HG03432 (cell line): ENCODE data around the gene ZNF573.
"Not testable (repeated sequence)": the region's sequence is repeated elsewhere in the genome, so short reads cannot be mapped to it uniquely, and the experiment has no call there.

Experiments used
- ATAC-seq: cut with Tn5 transposase; IDR thresholded peaks from one replicate; pipeline ENCODE4 v1.9.1; 2021; ENCODE audit warnings: mild to moderate bottlenecking, moderate library complexity; ENCODE audit not compliant: unreplicated experiment

The ZNF573 gene

DNA sequence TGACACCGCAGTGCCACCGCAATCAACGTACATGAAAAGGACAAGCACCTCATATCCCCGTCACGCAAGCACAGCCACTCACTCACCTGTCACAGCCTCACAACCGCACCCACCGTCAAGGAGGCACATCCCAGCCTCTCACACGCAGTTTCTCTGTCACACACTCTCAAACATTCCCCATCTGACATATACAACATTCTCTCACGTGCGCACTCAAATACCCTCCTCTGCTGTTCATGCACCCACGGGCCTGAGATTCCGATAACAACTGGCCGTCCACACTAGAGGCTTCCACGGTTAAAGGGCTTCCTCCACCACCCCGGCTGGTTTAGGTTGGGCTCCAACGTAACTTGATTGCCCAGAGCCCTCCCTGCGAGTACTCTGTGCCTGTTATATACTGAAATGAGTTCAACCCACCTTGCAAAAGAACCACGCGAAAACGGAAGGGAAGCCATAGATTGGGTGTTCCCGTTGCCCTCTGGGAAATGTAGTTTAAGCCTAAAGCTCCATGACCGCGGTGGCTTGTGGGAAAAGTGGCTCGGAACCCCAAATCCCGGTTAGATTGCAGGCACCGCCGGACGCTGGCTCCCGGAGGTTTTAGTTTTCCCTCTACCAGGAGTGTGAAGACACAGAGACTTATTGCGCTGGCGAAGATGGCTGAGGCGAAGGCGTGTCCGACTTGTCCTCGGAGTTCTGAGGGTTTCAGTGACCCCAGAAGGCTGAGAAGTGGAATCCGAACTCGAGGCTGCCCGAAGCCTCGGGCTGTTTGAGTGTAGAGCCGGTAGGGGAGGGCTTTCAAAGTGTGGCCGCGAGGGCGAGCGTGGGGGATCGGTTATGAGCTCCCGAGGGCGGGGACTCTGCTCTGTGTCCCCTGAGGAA lies at the start of gene ZNF573:
Gene ZNF573 (minus strand): TSS at position 460 of the 879 bp plus-strand sequence. CDS start 5,857 bp downstream, outside the sequence.
- ATAC-seq = peak; percentile 85

- ATAC-seq = no peak
These were observed 38.0 kb upstream of the ZNF573 start for GRCh38 chr19:37817180-37817981.

GRCh38 chr19:37815611-37816010 lies 36.2 kb upstream of the ZNF573 start:
- not testable (repeated sequence) for ATAC-seq

GRCh38 chr19:37813340-37813739 lies 34.0 kb upstream of the ZNF573 start:
- no peak for ATAC-seq

- no peak for ATAC-seq
These were observed 30.0 kb upstream of the ZNF573 start for GRCh38 chr19:37809366-37809765.

- ATAC-seq = no peak
These were observed 24.0 kb upstream of the ZNF573 start for GRCh38 chr19:37803249-37803840.

DNA sequence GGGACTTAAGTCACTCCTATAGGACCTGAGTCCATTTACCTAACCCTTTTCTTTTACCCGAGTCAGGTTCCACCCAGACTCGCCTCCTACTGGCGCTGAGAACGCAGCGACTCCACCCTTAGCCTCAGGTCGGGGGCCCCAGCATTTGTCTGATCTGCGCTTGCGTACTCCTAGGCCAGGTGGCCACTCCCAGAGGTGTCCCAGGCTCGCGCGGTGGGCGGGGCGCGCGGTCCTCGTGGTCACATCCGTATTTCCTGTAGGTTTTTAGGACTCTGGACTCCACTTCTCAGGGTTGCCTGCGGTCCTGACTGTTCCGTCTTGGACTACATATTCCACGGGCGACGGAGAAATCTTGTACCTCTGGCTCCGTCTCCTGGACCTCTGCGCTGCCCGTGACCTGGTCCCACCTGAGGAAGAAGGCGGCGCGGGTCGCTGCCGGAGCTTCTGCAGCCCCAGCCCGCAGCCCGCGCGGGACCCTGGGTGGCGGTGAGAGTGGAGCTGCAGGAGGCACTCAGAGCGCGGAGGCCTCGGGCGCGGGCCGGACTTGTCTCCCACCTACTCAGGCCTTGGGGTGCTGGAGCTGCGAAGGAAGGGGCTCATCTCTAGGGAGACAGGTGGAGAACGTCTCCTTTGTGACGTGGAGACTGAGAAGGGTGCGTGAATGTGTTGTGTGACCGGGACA lies 11.0 kb upstream of the ZNF573 start:
- ATAC-seq = no peak

DNA sequence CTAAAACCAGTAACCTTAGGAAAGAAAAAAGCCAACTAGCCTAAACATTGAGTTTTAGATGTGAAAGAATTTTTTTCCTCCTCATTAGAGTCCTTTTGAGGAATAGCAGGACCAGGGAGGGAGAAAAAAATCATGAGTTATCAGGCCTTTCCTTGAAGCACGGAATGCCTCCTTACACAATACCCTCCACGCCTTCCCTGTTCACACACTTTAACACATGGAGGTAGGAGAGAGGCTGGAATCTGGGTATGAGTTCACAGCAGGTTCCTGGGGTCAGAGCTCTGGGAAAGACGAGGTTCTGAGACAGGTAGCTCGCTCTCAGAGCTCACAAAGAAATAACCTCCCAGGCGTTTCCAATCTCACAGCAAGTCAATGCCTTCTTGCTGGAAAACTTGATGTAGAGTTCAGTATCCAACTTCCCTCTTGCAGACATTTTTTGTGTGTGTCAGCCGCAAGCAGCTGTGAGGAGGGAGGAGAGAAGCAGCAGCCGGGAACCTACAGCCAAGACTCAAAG lies 716 bp downstream of the ZNF573 start:
- no peak for ATAC-seq

GRCh38 chr19:37770985-37771384 lies 8.4 kb downstream of the ZNF573 start:
- no peak for ATAC-seq

GRCh38 chr19:37763488-37763887 lies 15.9 kb downstream of the ZNF573 start:
- ATAC-seq = no peak

DNA sequence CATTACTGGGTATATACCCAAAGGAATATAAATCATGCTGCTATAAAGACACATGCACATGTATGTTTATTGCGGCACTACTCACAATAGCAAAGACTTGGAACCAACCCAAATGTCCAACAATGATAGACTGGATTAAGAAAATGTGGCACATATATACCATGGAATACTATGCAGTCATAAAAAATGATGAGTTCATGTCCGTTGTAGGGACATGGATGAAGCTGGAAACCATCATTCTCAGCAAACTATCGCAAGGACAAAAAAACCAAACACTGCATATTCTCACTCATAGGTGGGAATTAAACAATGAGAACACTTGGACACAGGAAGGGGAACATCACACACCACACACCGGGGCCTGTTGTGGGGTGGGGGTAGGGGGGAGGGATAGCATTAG lies 21.7 kb downstream of the ZNF573 start:
- not testable (repeated sequence) for ATAC-seq

- no peak for ATAC-seq
These were observed 41.0 kb downstream of the ZNF573 start for GRCh38 chr19:37738371-37738770.

DNA sequence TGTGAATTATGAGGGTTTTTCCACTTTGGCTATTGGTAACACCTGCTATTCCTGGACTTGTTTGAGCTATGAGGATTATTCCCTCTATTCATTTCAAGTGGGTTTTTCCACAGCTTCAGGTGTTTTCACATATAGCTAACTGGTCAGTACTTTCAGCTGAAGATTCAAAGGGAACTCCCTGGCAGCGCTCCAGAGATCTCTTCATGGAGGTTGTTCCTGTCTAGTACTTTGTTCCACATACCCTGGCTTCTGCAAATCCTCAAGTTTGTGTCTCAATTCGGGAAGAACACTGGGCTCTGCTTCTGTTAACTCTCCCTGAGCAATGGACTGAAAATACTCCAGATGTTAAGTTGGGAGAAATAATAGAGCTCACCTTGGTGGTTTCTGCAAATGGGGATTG lies 54.2 kb downstream of the ZNF573 start:
- ATAC-seq = no peak

GRCh38 chr19:37719927-37720265 lies 59.5 kb downstream of the ZNF573 start:
- ATAC-seq = no peak

DNA sequence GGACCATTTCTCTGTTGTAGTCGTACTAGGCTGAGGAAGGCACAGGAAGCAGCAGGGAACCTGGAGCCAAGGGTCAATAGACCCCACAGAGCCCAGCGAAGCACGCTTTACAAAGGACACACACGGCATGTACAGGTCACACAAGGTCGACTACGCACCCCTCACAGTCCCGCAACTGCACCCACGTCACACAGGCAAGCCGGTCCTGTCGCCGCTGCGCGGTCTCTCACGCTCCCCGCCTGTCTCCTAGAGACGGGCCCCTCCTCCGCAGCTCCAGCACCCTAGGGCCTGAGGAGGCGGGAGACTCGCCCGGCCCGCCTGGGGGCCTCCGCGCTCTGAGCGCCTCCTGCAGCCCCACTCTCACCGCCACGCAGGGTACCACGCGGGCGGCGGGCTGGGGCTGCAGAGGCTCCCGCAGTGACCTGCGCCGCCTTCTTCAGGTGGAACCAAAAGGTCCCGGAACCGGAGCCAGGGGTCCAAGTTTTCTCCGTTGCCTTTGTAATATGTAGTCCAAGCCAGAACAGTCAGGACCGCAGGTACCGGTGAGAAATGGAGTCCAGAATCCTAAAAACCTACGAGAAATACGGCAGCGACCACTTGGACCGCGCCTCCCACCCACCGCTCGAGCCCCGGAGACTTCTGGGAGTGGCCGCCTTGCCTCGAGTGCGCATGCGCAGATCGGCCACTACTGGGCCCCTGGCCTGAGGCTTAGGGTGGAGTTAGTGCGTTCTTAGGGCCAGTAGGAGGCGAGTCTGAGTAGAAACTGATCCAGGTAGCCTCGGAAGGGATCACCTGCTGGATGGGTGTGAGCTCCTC lies 60.1 kb downstream of the ZNF573 start, which contains the start of gene ZNF607:
Gene ZNF607 (minus strand): TSS at position 651 of the 816 bp plus-strand sequence. CDS start 8,143 bp downstream, outside the sequence.
- peak; percentile 93 for ATAC-seq

- ATAC-seq = no peak
These were observed 61.1 kb downstream of the ZNF573 start for GRCh38 chr19:37718304-37718703.

- no peak for ATAC-seq
These were observed 63.2 kb downstream of the ZNF573 start for GRCh38 chr19:37716140-37716539.

- ATAC-seq = no peak
These were observed 73.3 kb downstream of the ZNF573 start for GRCh38 chr19:37706052-37706605.

DNA sequence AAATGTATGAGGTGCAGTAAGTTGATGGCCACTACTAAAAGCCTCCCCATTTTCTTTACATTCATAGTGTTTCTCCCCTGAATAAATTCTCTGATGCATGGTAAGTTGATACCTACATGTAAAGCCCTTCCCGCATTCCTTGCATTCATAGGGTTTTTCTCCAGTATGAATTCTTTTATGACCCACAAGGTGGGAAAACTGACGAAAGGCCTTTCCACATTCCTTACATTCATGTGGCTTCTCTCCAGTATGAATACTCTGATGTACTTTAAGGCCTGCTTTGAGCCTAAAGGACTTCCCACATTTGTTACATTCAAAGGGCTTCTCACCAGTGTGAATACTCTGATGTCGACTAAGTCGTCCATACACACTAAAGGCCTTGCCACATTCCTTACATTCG lies 80.3 kb downstream of the ZNF573 start:
- no peak for ATAC-seq
